Hepatocyte (in vitro differentiated cells): ENCODE results near the gene OR9Q1.

Experiments
- EZH2 ChIP-seq: fragments of 200-600 bp; sonication (generic); IDR thresholded peaks from 2 replicates; pipeline ENCODE4 v1.6.1; 2016; ENCODE audit warnings: antibody characterized with exemption, mild to moderate bottlenecking, borderline replicate concordance
- EZH2phosphoT487 ChIP-seq: fragments of 200-600 bp; sonication (generic); IDR thresholded peaks from one replicate; pipeline ENCODE4 v1.6.1; 2018; ENCODE audit warnings: antibody characterized with exemption, mild to moderate bottlenecking, low read depth, moderate library complexity; ENCODE audit not compliant: unreplicated experiment, severe bottlenecking
- TF ChIP-seq, protein P1 (sequence below): fragments of 200-600 bp; sonication (generic); IDR thresholded peaks from 2 replicates; pipeline ENCODE4 v1.5.1; 2016; ENCODE audit warnings: antibody characterized with exemption, mild to moderate bottlenecking; ENCODE audit not compliant: poor library complexity

DNA sequence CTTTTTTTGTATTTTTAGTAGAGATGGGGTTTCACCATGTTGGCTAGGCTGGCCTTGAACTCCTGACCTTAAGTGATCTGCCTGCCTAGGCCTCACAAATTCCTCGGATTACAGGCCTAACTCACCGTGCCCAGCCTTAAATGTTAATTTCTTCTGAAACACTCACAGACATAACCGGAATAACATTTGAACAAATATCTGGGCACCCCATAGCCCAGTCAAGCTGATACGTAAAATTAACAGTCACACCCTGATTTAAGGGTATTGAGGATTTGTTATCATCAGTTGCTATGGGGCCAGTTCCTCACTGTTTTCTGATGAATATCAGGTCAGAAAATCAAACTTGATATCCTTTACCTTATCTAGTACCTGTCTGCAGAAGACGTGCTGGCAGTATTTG, 23.0 kb upstream of the OR9Q1 start:
- TF ChIP-seq, protein P1, sequence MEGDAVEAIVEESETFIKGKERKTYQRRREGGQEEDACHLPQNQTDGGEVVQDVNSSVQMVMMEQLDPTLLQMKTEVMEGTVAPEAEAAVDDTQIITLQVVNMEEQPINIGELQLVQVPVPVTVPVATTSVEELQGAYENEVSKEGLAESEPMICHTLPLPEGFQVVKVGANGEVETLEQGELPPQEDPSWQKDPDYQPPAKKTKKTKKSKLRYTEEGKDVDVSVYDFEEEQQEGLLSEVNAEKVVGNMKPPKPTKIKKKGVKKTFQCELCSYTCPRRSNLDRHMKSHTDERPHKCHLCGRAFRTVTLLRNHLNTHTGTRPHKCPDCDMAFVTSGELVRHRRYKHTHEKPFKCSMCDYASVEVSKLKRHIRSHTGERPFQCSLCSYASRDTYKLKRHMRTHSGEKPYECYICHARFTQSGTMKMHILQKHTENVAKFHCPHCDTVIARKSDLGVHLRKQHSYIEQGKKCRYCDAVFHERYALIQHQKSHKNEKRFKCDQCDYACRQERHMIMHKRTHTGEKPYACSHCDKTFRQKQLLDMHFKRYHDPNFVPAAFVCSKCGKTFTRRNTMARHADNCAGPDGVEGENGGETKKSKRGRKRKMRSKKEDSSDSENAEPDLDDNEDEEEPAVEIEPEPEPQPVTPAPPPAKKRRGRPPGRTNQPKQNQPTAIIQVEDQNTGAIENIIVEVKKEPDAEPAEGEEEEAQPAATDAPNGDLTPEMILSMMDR: no peak
- TF ChIP-seq EZH2phosphoT487: no peak
- TF ChIP-seq EZH2: no peak
